Psoas muscle (tissue), 8 donors: ENCODE results near the gene USP17L19. TPM values are rescaled to one million over a fixed set of nuclear protein-coding genes. Genes with fewer than 3 reads are reported as not detected.
A peak's percentile ranks its signal among the peaks of the same experiment; 100 is the strongest.
"Not testable (repeated sequence)": the region's sequence is repeated elsewhere in the genome, so short reads cannot be mapped to it uniquely, and the experiment has no call there.

ENCODE experiments used
- ATAC-seq, 4 donors: fragments of 200-7000 bp; cut with Tn5 transposase; one replicate each; pipeline ENCODE4 v1.9.1; 2020; ENCODE audit warnings: moderate library complexity in 3 of 4, mild to moderate bottlenecking in 2 of 4
- DNase-seq, 2 donors: peaks; one replicate each; pipeline ENCODE4 v3.0.0-alpha.2; 2020
- H3K27ac ChIP-seq: fragments of 200-600 bp; one replicate; pipeline ENCODE4 v1.8.0; 2022
- H3K27me3 ChIP-seq, 3 donors: fragments of 200-600 bp in 1 of 3; one replicate each; pipeline versions ENCODE4 v1.6.1 to v1.8.0; 2013 to 2022; ENCODE audit warnings: low read length in 2 of 3, mild to moderate bottlenecking in 2 of 3, moderate library complexity in 1 of 3; ENCODE audit not compliant: insufficient read depth in 3 of 3
- H3K36me3 ChIP-seq, 2 donors: fragments of 200-600 bp in 1 of 2; one replicate each; pipeline versions ENCODE4 v1.6.1 to v1.8.0; 2013 to 2022; ENCODE audit warnings: low read depth in 1 of 2, mild to moderate bottlenecking in 1 of 2, moderate library complexity in 1 of 2; ENCODE audit not compliant: insufficient read depth in 1 of 2
- H3K4me1 ChIP-seq: fragments of 200-600 bp; one replicate; pipeline ENCODE4 v1.8.0; 2022
- H3K4me3 ChIP-seq: fragments of 200-600 bp; one replicate; pipeline ENCODE4 v1.8.0; 2022; ENCODE audit warnings: mild to moderate bottlenecking
- H3K9me3 ChIP-seq: fragments of 200-600 bp; one replicate; pipeline ENCODE4 v1.8.0; 2022
- WGBS, 3 donors: extraction: QIAGEN DNeasy Blood & Tissue Kit; methylation state at CpG; one replicate each; pipeline versions ENCODE4 v1.1.6 to v1.1.7; 2013; 5-methylcytosine and 5-hydroxymethylcytosine counted together
- intact Hi-C, 2 donors: fragments of 100-400 bp; cut with DNase I; formaldehyde crosslinking; loops; one replicate each; pipeline versions ENCODE4 v1.11.0 to v1.14.2; 2022
- long read RNA-seq, 2 donors: library from polyadenylated mRNA; unstranded; transcript quantifications; one replicate each; pipeline ENCODE4 v2.0.0, GENCODE V29; 2021
- polyA plus RNA-seq, 3 donors: library from polyadenylated mRNA; stranded (reverse); fragments of 200-250 nt; gene quantifications; one replicate each; pipeline ENCODE4 v1.2.3, GENCODE V29; 2013
- total RNA-seq, 4 donors: library from RNA; stranded (reverse); fragmentation: NEBNext Ultra II Directional in 2 of 4; extraction: Animal tissue kit (Norgen Biotek cat#: 25700) in 2 of 4; gene quantifications; one replicate each; pipeline versions ENCODE4 v1.2.1 to v1.2.4, GENCODE V29; 2021 to 2023
- donor health status: healthy with polysubstance abuse.
- donor health status: DM: no; HTN: no; CAD: no; lungs with moderate emphysema.
- donor health status: Bipolar disorder and iron deficiency.
- donor health status: healthy.
- donor health status: DM: yes; HTN: yes; CAD: no.
- donor health status: DM: no; HTN: no; CAD: no.
- donor health status: DM: no; HTN: no; CAD: no.
- donor health status: DM: yes; HTN: yes; CAD: no.

The USP17L19 gene, protein sequence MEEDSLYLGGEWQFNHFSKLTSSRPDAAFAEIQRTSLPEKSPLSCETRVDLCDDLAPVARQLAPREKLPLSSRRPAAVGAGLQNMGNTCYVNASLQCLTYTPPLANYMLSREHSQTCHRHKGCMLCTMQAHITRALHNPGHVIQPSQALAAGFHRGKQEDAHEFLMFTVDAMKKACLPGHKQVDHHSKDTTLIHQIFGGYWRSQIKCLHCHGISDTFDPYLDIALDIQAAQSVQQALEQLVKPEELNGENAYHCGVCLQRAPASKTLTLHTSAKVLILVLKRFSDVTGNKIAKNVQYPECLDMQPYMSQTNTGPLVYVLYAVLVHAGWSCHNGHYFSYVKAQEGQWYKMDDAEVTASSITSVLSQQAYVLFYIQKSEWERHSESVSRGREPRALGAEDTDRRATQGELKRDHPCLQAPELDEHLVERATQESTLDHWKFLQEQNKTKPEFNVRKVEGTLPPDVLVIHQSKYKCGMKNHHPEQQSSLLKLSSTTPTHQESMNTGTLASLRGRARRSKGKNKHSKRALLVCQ
- total RNA-seq (not detected), polyA plus RNA-seq (not detected)
- long read RNA-seq, donor 1 = 0 reads
- long read RNA-seq, donor 2 = 0 reads

DNA sequence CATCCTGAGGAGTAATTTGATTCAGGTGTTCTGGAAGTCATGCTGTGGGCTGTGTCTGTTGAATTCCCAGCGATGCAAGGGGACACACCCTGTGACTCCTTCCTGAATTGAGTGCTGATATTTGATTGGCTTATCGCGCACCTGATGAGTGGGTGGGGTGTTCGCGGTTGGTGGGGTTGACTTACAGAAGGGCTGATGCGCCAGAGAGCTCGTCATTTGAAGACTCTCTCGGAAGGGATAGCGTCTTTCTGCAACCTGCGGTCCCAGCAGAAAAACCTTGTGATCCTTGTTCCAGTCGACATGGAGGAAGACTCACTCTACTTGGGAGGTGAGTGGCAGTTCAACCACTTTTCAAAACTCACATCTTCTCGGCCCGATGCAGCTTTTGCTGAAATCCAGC lies at the start of gene USP17L19:
TSS of gene USP17L19 (plus strand) at position 301 of the 400 bp plus-strand sequence. CDS start at position 301, 0 bp downstream.
- intact Hi-C loops, H3K27me3 ChIP-seq, H3K4me3 ChIP-seq, H3K4me1 ChIP-seq, H3K9me3 ChIP-seq, DNase-seq, H3K27ac ChIP-seq, H3K36me3 ChIP-seq, ATAC-seq: not testable (repeated sequence)
- WGBS, 3 donors = no CpG with 5 or more reads among the region's 13 CpGs

DNA sequence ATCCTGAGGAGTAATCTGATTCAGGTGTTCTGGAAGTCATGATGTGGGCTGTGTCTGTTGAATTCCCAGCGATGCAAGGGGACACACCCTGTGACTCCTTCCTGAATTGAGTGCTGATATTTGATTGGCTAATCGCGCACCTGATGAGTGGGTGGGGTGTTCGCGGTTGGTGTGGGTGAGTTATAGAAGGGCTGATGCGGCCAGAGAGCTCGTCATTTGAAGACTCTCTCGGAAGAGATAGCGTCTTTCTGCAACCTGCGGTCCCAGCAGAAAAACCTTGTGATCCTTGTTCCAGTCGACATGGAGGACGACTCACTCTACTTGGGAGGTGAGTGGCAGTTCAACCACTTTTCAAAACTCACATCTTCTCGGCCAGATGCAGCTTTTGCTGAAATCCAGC lies 42.8 kb upstream of the USP17L19 start, which contains the start of gene USP17L10:
TSS of gene USP17L10 (plus strand) at position 301 of the 400 bp plus-strand sequence. CDS start at position 301, 0 bp downstream.
- H3K36me3 ChIP-seq, ATAC-seq, intact Hi-C loops, H3K9me3 ChIP-seq, H3K4me3 ChIP-seq, H3K4me1 ChIP-seq, H3K27me3 ChIP-seq, H3K27ac ChIP-seq, DNase-seq: not testable (repeated sequence)
- WGBS, 3 donors = 94% methylated on average over 12 of the region's 13 CpGs; no CpG with 5 or more reads in 2 of the 3 donors

DNA sequence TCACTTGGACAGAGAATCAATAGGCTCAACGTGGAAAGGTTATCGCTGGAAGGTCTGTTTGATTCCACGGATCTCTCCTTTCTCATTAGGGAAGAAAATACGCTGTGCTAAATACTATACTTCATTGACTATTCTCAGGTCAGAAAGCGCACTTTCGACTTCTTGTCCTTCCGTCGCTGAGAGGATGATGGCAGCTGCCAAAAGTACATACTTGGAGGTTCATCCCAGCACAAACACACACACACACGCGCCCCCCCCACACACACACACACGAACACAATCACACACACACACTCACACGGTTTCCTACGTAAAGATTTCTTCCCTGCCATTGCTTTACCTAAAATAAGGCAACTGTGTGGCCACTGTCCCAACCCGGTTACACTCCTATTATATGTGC lies 38.5 kb upstream of the USP17L19 start:
- H3K27me3 ChIP-seq, ATAC-seq, intact Hi-C loops, H3K4me1 ChIP-seq, H3K27ac ChIP-seq, H3K4me3 ChIP-seq, H3K36me3 ChIP-seq, H3K9me3 ChIP-seq: not testable (repeated sequence)
- peak in 1 of 2 donors; percentile 4 for DNase-seq
- 72 to 83% (median 77%) methylated on average over 8 to 11 of the region's 14 CpGs for WGBS, 3 donors

DNA sequence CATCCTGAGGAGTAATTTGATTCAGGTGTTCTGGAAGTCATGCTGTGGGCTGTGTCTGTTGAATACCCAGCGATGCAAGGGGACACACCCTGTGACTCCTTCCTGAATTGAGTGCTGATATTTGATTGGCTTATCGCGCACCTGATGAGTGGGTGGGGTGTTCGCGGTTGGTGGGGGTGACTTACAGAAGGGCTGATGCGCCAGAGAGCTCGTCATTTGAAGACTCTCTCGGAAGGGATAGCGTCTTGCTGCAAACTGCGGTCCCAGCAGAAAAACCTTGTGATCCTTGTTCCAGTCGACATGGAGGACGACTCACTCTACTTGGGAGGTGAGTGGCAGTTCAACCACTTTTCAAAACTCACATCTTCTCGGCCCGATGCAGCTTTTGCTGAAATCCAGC lies 38.1 kb upstream of the USP17L19 start, which contains the start of gene USP17L11:
TSS of gene USP17L11 (plus strand) at position 301 of the 400 bp plus-strand sequence. CDS start at position 301, 0 bp downstream.
- DNase-seq, H3K9me3 ChIP-seq, H3K27me3 ChIP-seq, H3K4me1 ChIP-seq, H3K4me3 ChIP-seq, H3K27ac ChIP-seq, ATAC-seq, H3K36me3 ChIP-seq, intact Hi-C loops: not testable (repeated sequence)
- 96% methylated on average over 10 of the region's 14 CpGs; no CpG with 5 or more reads in 2 of the 3 donors for WGBS, 3 donors

DNA sequence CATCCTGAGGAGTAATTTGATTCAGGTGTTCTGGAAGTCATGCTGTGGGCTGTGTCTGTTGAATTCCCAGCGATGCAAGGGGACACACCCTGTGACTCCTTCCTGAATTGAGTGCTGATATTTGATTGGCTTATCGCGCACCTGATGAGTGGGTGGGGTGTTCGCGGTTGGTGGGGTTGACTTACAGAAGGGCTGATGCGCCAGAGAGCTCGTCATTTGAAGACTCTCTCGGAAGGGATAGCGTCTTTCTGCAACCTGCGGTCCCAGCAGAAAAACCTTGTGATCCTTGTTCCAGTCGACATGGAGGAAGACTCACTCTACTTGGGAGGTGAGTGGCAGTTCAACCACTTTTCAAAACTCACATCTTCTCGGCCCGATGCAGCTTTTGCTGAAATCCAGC lies 33.3 kb upstream of the USP17L19 start, which contains the start of gene USP17L12:
TSS of gene USP17L12 (plus strand) at position 301 of the 400 bp plus-strand sequence. CDS start at position 301, 0 bp downstream.
- H3K36me3 ChIP-seq, H3K27ac ChIP-seq, DNase-seq, H3K9me3 ChIP-seq, ATAC-seq, H3K4me3 ChIP-seq, H3K4me1 ChIP-seq, H3K27me3 ChIP-seq, intact Hi-C loops: not testable (repeated sequence)
- WGBS, 3 donors = no CpG with 5 or more reads among the region's 13 CpGs

DNA sequence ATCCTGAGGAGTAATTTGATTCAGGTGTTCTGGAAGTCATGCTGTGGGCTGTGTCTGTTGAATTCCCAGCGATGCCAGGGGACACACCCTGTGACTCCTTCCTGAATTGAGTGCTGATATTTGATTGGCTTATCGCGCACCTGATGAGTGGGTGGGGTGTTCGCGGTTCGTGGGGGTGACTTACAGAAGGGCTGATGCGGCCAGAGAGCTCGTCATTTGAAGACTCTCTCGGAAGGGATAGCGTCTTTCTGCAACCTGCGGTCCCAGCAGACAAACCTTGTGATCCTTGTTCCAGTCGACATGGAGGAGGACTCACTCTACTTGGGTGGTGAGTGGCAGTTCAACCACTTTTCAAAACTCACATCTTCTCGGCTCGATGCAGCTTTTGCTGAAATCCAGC lies 28.6 kb upstream of the USP17L19 start, which contains the start of gene USP17L13:
TSS of gene USP17L13 (plus strand) at position 301 of the 400 bp plus-strand sequence. CDS start at position 301, 0 bp downstream.
- not testable (repeated sequence) for H3K9me3 ChIP-seq
- no CpG with 5 or more reads among the region's 14 CpGs for WGBS, 3 donors

DNA sequence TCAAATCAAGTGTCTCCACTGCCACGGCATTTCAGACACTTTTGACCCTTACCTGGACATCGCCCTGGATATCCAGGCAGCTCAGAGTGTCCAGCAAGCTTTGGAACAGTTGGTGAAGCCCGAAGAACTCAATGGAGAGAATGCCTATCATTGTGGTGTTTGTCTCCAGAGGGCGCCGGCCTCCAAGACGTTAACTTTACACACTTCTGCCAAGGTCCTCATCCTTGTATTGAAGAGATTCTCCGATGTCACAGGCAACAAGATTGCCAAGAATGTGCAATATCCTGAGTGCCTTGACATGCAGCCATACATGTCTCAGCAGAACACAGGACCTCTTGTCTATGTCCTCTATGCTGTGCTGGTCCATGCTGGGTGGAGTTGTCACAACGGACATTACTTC lies 22.9 kb upstream of the USP17L19 start:
- 85 to 90% (median 87%) methylated on average over 5 to 6 of the region's 8 CpGs for WGBS, 3 donors
- H3K27me3 ChIP-seq, ATAC-seq, H3K36me3 ChIP-seq, H3K9me3 ChIP-seq, intact Hi-C loops, H3K4me3 ChIP-seq, H3K4me1 ChIP-seq, H3K27ac ChIP-seq: not testable (repeated sequence)
- DNase-seq = peak in 1 of 2 donors; percentile 19

More for the DNA sequence above, 28.6 kb upstream of the USP17L19 start, which contains the start of gene USP17L13:
- ATAC-seq, H3K27me3 ChIP-seq, DNase-seq, H3K4me1 ChIP-seq, H3K27ac ChIP-seq, H3K4me3 ChIP-seq, H3K36me3 ChIP-seq, intact Hi-C loops: not testable (repeated sequence)

DNA sequence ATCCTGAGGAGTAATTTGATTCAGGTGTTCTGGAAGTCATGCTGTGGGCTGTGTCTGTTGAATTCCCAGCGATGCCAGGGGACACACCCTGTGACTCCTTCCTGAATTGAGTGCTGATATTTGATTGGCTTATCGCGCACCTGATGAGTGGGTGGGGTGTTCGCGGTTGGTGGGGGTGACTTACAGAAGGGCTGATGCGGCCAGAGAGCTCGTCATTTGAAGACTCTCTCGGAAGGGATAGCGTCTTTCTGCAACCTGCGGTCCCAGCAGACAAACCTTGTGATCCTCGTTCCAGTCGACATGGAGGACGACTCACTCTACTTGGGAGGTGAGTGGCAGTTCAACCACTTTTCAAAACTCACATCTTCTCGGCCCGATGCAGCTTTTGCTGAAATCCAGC lies 19.1 kb upstream of the USP17L19 start, which contains the start of gene USP17L15:
TSS of gene USP17L15 (plus strand) at position 301 of the 400 bp plus-strand sequence. CDS start at position 301, 0 bp downstream.
- DNase-seq, H3K9me3 ChIP-seq, H3K36me3 ChIP-seq, H3K27ac ChIP-seq, H3K4me3 ChIP-seq, intact Hi-C loops, H3K4me1 ChIP-seq, ATAC-seq, H3K27me3 ChIP-seq: not testable (repeated sequence)
- no CpG with 5 or more reads among the region's 15 CpGs for WGBS, 3 donors

DNA sequence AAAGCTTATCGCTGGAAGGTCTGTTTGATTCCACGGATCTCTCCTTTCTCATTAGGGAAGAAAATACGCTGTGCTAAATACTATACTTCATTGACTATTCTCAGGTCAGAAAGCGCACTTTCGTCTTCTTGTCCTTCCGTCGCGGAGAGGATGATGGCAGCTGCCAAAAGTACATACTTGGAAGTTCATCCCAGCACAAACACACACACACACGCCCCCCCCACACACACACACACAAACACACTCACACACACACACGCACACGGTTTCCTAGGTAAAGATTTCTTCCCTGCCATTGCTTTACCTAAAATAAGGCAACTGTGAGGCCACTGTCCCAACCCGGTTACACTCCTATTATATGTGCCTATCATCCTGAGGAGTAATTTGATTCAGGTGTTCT lies 14.7 kb upstream of the USP17L19 start:
- WGBS, 3 donors = 68 to 85% (median 78%) methylated on average over 9 to 11 of the region's 12 CpGs
- peak in 1 of 2 donors; percentile 20 for DNase-seq
- H3K27me3 ChIP-seq, ATAC-seq, H3K36me3 ChIP-seq, intact Hi-C loops, H3K4me3 ChIP-seq, H3K27ac ChIP-seq, H3K9me3 ChIP-seq, H3K4me1 ChIP-seq: not testable (repeated sequence)

DNA sequence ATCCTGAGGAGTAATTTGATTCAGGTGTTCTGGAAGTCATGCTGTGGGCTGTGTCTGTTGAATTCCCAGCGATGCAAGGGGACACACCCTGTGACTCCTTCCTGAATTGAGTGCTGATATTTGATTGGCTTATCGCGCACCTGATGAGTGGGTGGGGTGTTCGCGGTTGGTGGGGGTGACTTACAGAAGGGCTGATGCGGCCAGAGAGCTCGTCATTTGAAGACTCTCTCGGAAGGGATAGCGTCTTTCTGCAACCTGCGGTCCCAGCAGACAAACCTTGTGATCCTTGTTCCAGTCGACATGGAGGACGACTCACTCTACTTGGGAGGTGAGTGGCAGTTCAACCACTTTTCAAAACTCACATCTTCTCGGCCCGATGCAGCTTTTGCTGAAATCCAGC lies 9.6 kb upstream of the USP17L19 start, which contains the start of gene USP17L17:
TSS of gene USP17L17 (plus strand) at position 301 of the 400 bp plus-strand sequence. CDS start at position 301, 0 bp downstream.
- H3K4me3 ChIP-seq, H3K27ac ChIP-seq, DNase-seq, H3K36me3 ChIP-seq, H3K9me3 ChIP-seq, H3K4me1 ChIP-seq, ATAC-seq, intact Hi-C loops, H3K27me3 ChIP-seq: not testable (repeated sequence)
- WGBS, 3 donors = 86 to 94% (median 87%) methylated on average over 5 of the region's 14 CpGs
